A549 treated with AZD9567 at 1 μM for 4 hours (cell line): ENCODE data around the gene TMEM132C. TPM values are rescaled to one million over a fixed set of nuclear protein-coding genes. Genes with fewer than 3 reads are reported as not detected.

Experiments used
- total RNA-seq: library from RNA; stranded (reverse); fragments of 200-300 nt; extraction: Qiagen RNA extraction; gene quantifications from 5 replicates; pipeline ENCODE4 v1.2.3, GENCODE V29; 2022; ENCODE audit not compliant: insufficient read depth

Gene TMEM132C
- not detected in 5 replicates for total RNA-seq

DNA sequence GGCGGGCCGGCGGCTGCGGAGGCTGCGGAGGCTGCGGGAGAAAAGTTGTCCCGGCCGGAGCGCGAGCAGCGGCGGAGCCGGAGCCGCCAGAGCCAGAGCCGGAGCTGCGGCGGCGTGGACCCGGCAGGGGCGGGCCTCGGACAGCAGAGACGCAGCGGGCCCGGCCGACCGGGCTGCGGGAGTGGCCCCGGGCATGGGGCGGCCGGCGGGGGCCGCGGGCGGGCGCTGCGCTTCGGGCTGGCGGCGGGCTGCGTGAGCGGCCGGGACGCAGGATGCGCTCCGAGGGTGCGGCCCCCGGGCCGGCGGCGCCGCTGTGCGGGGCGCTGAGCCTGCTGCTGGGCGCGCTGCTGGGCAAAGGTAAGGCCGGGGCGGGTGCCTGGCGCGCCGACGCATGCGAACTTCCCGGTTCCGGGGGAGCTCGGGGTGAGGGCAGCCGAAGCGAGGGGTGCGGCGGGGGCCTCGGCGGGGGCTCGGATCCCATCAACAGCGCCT is at the start of gene TMEM132C:
TSS of gene TMEM132C (plus strand) at position 40 of the 492 bp plus-strand sequence. CDS start at position 273, 233 bp downstream.

